ENCODE measurements around the gene CCDC91.

The CCDC91 gene

DNA sequence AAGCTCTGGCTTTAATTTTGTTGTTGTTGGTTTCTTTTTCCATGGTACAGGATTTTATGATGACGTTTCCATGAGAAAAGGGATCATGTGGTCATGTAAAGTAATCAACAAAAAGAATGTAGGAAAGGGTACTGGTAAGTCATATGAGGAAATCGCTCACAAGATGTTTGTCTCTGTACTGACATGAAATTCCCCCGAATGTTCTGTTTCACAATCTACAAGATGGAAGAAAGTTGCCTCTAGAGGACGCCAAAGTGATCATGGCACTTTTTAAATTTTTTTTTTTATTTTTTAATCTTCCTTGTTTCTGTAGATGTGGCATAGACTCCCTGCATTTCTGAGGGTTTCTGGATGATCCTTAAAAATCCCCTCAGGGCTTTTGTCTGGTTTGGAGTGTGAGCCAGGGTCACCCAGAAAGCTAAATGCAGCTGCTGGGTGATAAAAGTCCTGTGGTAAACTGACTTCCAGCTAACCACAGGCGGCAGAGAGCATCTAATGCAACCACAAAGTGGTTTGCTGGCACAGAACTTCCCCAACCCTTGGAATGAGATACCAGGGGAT lies 393.5 kb downstream of the CCDC91 start:
- H3K9ac ChIP-seq (ENCODE audit: low read length): no peak overlapping the region
- H4K20me1 ChIP-seq (ENCODE audit: low read depth, low read length): no peaks in the 10 kb centered on the region
- H3K36me3 ChIP-seq (ENCODE audit: low read length): no peaks in the 10 kb centered on the region
- TF ChIP-seq CTCF (IDR thresholded peaks at IDR 0.05; ENCODE audit: insufficient read depth, low read length, poor library complexity, severe bottlenecking) (no peak), EZH2phosphoT487 (conservative IDR thresholded peaks at IDR 0.05; ENCODE audit: low read length) (no peak)
- no peaks in the 10 kb centered on the region for H3K9me3 ChIP-seq (ENCODE audit: insufficient read depth, low read length)
- no peak overlapping the region for H3K4me3 ChIP-seq (ENCODE audit: insufficient read depth, low read length, poor library complexity, severe bottlenecking)
- no peaks in the 10 kb centered on the region for H3K9me2 ChIP-seq (replicated peaks; ENCODE audit: insufficient read depth, low read length)
- no peaks in the 10 kb centered on the region for H3K79me2 ChIP-seq (ENCODE audit: insufficient read depth, low read length)
- H3K27me3 ChIP-seq (ENCODE audit: low read length): no peaks in the 10 kb centered on the region
- no peak overlapping the region for H2AFZ ChIP-seq (ENCODE audit: low read depth, low read length, severe bottlenecking)
- no peaks in the 10 kb centered on the region for H3F3A ChIP-seq (ENCODE audit: insufficient read depth)
- H3K27ac ChIP-seq (ENCODE audit: low read depth, low read length): no peak overlapping the region
- H3K4me2 ChIP-seq (ENCODE audit: low read depth, low read length, poor library complexity, severe bottlenecking): no peak overlapping the region

DNA sequence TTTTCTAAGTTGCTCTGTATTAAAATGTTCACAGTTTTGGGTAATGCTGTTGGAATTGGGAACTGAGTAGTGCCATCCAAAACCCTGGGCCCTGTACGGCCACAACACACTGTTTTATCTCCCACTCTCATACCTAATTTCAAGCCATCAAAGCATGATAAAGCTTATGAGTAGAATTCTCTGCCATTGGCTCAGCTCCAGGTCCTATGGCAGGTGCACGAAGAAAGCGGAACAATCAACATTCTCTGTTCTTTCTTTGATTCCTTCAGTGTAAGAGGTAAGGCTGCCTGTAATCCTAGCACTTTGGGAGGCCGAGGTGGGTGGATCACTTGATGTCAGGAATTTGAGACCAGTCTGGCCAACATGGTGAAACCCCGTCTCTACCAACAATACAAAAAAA lies 394.9 kb downstream of the CCDC91 start:
- Histone ChIP-seq H3K4me3 (ENCODE audit: insufficient read depth, low read length, poor library complexity, severe bottlenecking) (no peak overlapping the region), H3K27ac (ENCODE audit: low read depth, low read length) (no peak overlapping the region), H3K9me2 (replicated peaks; ENCODE audit: insufficient read depth, low read length) (no peaks in the 10 kb centered on the region), H2AFZ (ENCODE audit: low read depth, low read length, severe bottlenecking) (no peak overlapping the region), H3F3A (ENCODE audit: insufficient read depth) (no peaks in the 10 kb centered on the region), H4K20me1 (ENCODE audit: low read depth, low read length) (no peaks in the 10 kb centered on the region), H3K27me3 (ENCODE audit: low read length) (no peaks in the 10 kb centered on the region), H3K9me3 (ENCODE audit: insufficient read depth, low read length) (no peaks in the 10 kb centered on the region), H3K4me2 (ENCODE audit: low read depth, low read length, poor library complexity, severe bottlenecking) (no peak overlapping the region), H3K79me2 (ENCODE audit: insufficient read depth, low read length) (no peaks in the 10 kb centered on the region), H3K9ac (ENCODE audit: low read length) (no peak overlapping the region), H3K36me3 (ENCODE audit: low read length) (no peaks in the 10 kb centered on the region)
- TF ChIP-seq CTCF (IDR thresholded peaks at IDR 0.05; ENCODE audit: insufficient read depth, low read length, poor library complexity, severe bottlenecking): no peak
- TF ChIP-seq EZH2phosphoT487 (conservative IDR thresholded peaks at IDR 0.05; ENCODE audit: low read length): no peak

GRCh38 chr12:28586481-28586880 lies 396.2 kb downstream of the CCDC91 start:
- H3K27me3 ChIP-seq (ENCODE audit: low read length): no peaks in the 10 kb centered on the region
- H3K9me2 ChIP-seq (replicated peaks; ENCODE audit: insufficient read depth, low read length): no peaks in the 10 kb centered on the region
- no peak overlapping the region for H3K4me2 ChIP-seq (ENCODE audit: low read depth, low read length, poor library complexity, severe bottlenecking)
- H3K27ac ChIP-seq (ENCODE audit: low read depth, low read length): no peak overlapping the region
- no peaks in the 10 kb centered on the region for H3K79me2 ChIP-seq (ENCODE audit: insufficient read depth, low read length)
- no peak overlapping the region for H3K4me3 ChIP-seq (ENCODE audit: insufficient read depth, low read length, poor library complexity, severe bottlenecking)
- no peaks in the 10 kb centered on the region for H3F3A ChIP-seq (ENCODE audit: insufficient read depth)
- no peaks in the 10 kb centered on the region for H3K9me3 ChIP-seq (ENCODE audit: insufficient read depth, low read length)
- H2AFZ ChIP-seq (ENCODE audit: low read depth, low read length, severe bottlenecking): no peak overlapping the region
- H3K9ac ChIP-seq (ENCODE audit: low read length): no peak overlapping the region
- no peak for TF ChIP-seq EZH2phosphoT487 (conservative IDR thresholded peaks at IDR 0.05; ENCODE audit: low read length)
- no peak for TF ChIP-seq CTCF (IDR thresholded peaks at IDR 0.05; ENCODE audit: insufficient read depth, low read length, poor library complexity, severe bottlenecking)
- H3K36me3 ChIP-seq (ENCODE audit: low read length): no peaks in the 10 kb centered on the region
- H4K20me1 ChIP-seq (ENCODE audit: low read depth, low read length): no peaks in the 10 kb centered on the region

Data from SU-DHL-6 (cell line).